Fibroblast of skin of right quadriceps (primary cell): ENCODE results near the gene TYMP.
"Not testable (repeated sequence)": the region's sequence is repeated elsewhere in the genome, so short reads cannot be mapped to it uniquely, and the experiment has no call there.

Experiments used
- DNase-seq: peaks from one replicate; pipeline ENCODE4 v3.0.0-alpha.2; 2013

The TYMP gene

DNA sequence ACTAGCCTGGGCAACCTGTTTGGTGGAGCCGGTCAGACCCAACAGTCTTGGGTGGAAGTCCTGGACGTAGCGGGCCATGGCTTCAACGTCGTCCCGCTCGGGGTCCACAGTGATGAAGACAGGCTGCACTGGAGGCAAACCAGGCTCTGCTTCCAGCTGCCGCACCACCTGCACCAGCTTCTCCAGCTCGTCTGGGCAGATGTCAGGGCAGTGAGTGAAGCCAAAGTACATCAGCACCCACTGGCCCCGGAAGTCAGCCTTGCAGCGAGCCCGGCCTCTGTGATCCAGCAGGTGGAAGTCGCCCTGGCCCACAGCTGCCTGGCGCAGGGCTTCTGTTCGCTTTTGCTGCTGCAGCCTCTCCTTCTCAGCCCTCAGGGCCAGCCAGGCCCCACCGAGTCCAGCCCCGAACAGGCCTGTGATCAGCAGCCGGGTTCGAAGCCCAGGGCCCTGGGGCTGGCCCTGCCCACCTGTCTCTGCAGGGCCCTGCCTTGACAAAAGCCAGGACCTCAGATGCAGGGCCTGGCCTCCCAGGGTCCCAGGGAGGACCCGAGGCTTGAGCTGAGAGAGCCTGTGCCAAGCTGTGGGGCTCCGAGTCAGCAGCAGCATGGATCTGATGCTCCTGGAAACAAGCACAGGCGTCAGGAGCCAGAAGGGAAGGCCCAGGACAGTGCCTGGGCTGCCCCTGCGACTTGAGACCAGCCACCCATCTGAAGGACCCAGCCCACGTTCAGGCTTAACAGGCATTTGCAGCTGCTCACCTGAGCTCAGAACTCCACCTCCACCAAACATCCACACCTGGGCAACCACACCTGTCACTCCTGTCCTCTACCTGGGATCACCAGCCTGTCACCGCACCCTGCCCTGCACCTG, 5.8 kb downstream of the TYMP start:
- no peak for DNase-seq

GRCh38 chr22:50523458-50523805, 6.4 kb downstream of the TYMP start:
- DNase-seq = no peak

DNA sequence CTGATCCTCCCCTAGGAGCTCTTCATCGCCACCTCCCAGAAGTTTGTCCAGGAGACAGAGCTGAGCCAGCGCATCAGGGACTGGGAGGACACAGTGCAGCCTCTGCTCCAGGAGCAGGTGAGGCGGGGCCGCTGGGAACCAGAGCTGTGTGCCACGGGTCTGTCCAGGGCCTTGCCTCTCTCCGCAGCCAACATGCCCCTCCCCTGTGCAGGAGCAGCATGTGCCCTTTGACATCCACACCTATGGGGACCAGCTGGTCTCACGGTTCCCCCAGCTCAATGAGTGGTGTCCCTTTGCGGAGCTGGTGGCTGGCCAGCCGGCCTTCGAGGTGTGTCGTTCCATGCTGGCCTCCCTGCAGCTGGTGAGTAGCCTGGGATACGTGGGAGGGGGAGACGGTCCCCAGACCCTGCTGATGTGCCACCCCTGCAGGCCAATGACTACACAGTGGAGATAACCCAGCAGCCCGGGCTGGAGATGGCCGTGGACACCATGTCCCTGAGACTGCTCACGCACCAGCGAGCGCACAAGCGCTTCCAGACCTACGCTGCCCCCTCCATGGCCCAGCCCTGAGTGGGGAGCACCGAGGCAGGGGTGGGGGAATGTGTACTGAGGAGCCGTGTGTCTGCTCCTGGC, 6.9 kb downstream of the TYMP start:
- no peak for DNase-seq

DNA sequence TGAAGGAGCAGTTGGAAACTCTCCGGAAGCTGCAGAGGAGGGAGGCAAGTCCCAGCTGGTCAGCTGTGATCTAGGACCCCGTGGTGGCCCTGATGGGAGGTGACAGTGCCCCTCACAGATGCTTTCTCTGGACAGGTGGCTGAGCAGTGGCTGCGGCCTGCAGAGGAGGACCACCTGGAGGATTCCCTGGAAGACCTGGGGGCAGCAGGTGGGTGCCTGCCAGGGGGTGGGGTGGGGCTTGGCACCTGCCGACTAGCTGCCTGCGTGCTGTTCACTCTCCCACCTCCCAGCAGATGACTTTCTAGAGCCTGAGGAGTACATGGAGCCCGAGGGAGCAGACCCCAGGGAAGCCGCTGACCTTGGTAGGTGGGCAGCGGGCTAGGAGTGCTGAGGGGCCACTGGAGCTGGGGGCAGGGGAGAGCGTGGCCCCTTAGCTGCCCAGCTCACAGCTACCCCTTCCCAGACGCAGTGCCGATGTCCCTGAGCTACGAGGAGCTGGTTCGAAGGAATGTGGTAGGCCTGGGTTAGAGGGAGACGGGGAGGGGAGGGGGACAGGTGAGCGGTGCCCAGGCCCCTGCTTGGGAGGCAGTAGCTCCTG, 7.5 kb downstream of the TYMP start:
- DNase-seq = no peak

- DNase-seq = no peak
These were observed 8.1 kb downstream of the TYMP start for GRCh38 chr22:50521710-50522109.

DNA sequence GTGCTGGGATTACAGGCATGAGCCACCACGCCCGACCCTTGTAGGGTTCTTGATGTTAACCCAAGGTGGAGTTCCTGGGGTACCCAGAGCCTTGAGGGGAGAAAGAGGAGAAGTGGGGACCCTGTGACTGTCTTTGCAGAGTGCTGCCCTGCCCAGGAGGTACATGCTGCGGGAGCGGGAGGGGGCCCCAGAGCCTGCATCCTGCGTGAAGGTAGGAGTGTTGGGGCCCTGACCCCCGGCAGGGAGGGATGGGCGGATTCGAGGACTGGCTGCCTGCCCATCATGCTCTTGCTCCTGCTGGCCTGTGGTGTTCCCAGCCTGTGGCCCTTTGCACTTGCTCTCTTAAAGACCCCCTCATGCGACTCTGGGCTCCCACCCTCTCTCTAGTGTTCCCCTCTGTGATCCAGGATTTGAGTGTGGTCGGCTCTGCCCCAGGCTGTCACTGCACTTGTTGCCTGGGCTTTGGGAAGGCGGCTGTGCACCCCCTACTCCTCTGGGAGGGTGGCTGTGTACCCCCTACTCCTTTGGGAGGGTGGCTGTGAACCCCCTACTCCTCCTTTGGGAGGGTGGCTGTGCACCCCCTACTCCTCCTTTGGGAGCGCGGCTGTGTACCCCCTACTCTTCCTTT, 8.9 kb downstream of the TYMP start:
- DNase-seq = no peak

DNA sequence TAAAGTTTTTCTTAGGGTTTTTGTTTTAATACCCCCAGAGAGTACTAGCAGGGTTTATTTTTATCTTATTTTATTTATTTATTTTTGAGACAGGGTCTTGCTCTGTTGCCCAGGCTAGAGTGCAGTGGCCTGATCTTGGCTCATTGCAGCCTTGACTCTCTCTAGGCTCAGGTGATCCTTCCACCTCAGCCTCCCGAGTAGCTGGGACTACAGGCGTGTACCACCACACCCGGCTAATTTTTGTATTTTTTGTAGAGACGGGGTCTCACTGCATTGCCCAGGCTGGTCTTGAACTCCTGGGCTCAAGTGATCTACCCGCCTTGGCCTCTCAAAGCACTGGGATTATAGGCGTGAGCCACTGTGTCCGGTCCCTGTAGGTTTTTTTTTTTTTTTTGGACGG, 9.6 kb downstream of the TYMP start:
- DNase-seq = not testable (repeated sequence)

- no peak for DNase-seq
These were observed 10.7 kb downstream of the TYMP start for GRCh38 chr22:50519151-50519550.

- no peak for DNase-seq
These were observed 11.2 kb downstream of the TYMP start for GRCh38 chr22:50518606-50519005.

- DNase-seq = no peak
These were observed 12.1 kb downstream of the TYMP start for GRCh38 chr22:50517495-50518260.

GRCh38 chr22:50516891-50517290, 12.9 kb downstream of the TYMP start:
- DNase-seq = no peak

DNA sequence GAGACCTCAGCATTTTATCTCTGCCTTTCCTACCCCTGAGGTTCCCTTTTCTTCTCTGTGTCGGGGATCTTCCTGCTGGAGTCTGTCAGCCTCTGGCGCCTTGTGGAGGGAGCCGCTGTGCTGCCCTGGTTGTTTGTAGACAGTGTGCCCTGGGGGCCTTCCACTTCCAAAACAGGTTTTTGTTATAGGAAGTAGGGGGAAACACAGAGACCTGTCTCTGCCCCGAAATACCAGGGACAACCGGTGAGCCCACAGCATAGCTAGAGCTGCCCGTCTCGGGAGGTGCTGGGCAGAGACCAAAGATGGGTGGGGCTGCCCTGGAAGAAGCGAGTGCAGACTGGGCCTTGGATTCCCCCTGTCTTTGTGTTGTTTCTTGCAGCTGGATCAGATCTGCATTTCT, 13.7 kb downstream of the TYMP start:
- no peak for DNase-seq

GRCh38 chr22:50513175-50513574, 16.6 kb downstream of the TYMP start:
- DNase-seq = no peak

DNA sequence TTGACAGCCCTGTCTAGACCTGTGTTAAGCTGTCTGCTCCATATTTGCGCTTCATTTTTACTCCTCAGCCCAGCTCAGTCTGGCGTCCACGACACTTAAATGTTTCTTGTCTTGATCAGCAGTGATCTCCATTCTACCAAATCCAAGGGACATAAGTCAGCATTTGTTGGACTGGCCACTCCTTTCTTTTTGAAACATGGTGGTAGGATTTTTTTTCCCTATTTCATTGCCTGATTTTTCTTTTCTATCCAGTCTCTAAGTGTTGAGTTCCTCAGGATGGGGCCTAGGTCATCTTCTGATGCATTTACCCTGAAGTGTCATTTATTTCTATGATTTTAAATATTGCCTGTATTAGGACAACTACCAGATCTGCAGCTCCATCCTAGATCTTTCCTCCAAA, 20.9 kb downstream of the TYMP start:
- no peak for DNase-seq

GRCh38 chr22:50507991-50508884, 21.6 kb downstream of the TYMP start, which contains the start of gene NCAPH2:
Gene NCAPH2 (plus strand): TSS chr22:50508224. CDS start chr22:50508338, 114 bp downstream.
- DNase-seq = peak; percentile 97

- DNase-seq = no peak
These were observed 22.3 kb downstream of the TYMP start, which contains the start of gene LMF2 for GRCh38 chr22:50507421-50507990. Gene LMF2 (minus strand): TSS chr22:50507702. CDS start chr22:50507675, 27 bp downstream.

- no peak for DNase-seq
These were observed 23.0 kb downstream of the TYMP start for GRCh38 chr22:50506611-50507420.

DNA sequence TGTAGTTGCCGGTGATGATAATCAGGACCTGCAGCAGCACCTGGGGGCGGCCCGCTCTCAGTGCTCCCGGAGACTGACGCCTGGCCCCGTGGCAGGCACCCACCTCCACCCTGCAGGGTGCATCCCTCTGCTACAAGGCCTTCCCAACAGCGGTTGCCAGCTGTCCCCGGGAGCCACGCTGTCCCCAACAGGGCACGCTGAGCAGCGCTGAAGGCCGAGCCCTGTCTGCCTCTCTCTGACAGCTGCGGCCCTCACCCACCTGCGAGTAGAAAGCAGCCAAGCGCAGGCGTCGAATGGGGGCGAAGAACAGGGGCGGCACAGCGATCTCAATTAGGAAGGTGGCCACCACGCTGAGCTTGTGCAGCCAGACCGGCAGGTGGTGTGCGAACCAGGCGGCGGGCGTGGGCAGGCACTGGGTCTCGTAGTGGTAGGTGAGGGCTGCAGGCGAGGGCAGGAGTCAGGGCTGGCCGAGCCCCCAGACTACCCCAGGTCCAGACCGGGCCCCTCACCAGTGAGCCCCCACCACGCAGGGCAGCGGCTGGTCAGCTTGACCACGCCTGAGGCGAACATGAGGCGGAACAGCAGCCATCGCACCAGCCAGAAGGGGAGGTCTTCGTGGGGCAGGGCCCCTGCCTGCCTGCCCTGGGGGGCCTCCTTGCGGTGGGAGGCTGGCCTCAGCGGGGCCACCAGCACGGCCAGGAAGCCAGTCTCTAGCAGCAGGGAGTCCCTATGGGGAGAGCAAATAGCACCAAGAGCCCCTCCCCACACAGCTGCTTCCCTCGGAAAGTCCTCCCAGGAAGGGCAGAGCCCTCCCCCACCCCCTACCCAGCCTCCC, 23.8 kb downstream of the TYMP start:
- DNase-seq = no peak

- DNase-seq = no peak
These were observed 24.5 kb downstream of the TYMP start for GRCh38 chr22:50505276-50505775.
